ENCODE results near the gene KCNMA1. TPM values are rescaled to one million over a fixed set of nuclear protein-coding genes. Genes with fewer than 3 reads are reported as not detected.

KCNMA1 gene
- total and polyA plus RNA-seq, 2 donors (not counting 1 experiment from before 2014, with no cell fraction given) = 0.82 to 3.1 TPM

- no peaks in the 10 kb centered on the region for H3K36me3 ChIP-seq (replicated peaks in 1 of 2; ENCODE audit: control extremely low read depth in 1 of 2, control insufficient read depth in 1 of 2, extremely low read depth in 1 of 2, insufficient read depth in 2 of 2, low read length in 1 of 2)
- TF ChIP-seq EZH2 (IDR thresholded peaks at IDR 0.05; ENCODE audit: borderline replicate concordance, insufficient read depth, low read depth, low read length, poor library complexity, severe bottlenecking) (no peak), CTCF (IDR thresholded peaks at IDR 0.05) (no peak)
- DNase-seq (no peak), ATAC-seq (ENCODE audit: low read depth) (no peak)
- H3K27ac ChIP-seq (ENCODE audit: low read length in 2 of 2) = no peak overlapping the region
- CTCF ChIA-PET = no interaction called here
- H3K9me3 ChIP-seq (ENCODE audit: control extremely low read depth in 1 of 3, control insufficient read depth in 2 of 3, insufficient read depth in 1 of 3, low read length in 2 of 3) = no peaks in the 10 kb centered on the region
- no peaks in the 10 kb centered on the region for H4K20me1 ChIP-seq (ENCODE audit: control insufficient read depth, insufficient read depth, low read length, poor library complexity, severe bottlenecking)
- Mint-ChIP-seq H3K27me3 (no peaks in the 10 kb centered on the region), H3K27ac (no peak overlapping the region), H3K4me1 (no peaks in the 10 kb centered on the region), H3K4me3 (no peak overlapping the region), H3K9me3 (ENCODE audit: insufficient read depth) (no peaks in the 10 kb centered on the region)
- 86% methylated on average over 4 of the region's 4 CpGs for WGBS (ENCODE audit: insufficient coverage)
- intact Hi-C loops (cut with micrococcal nuclease) = no loop called here
- H3K79me2 ChIP-seq (ENCODE audit: control insufficient read depth, insufficient read depth, low read length) = no peaks in the 10 kb centered on the region
- H2AFZ ChIP-seq (ENCODE audit: insufficient read depth, low read depth, low read length, poor library complexity, severe bottlenecking) = no peak overlapping the region
- H3K27me3 ChIP-seq (replicated peaks in 1 of 4; ENCODE audit: control extremely low read depth in 1 of 4, control insufficient read depth in 3 of 4, insufficient read depth in 4 of 4, low read length in 3 of 4) = no peaks in the 10 kb centered on the region
- no peak overlapping the region for H3K9ac ChIP-seq (ENCODE audit: low read length)
- POLR2A ChIA-PET = no interaction called here
- peaks cover 0 to 6% of the 10 kb centered on the region in 2 donors for H3K4me1 ChIP-seq (ENCODE audit: control insufficient read depth in 2 of 2, insufficient read depth in 2 of 2, low read length in 2 of 2)
- H3K4me2 ChIP-seq (replicated peaks; ENCODE audit: low read depth, low read length, poor library complexity, severe bottlenecking) = no peak overlapping the region
- H3K4me3 ChIP-seq (ENCODE audit: control extremely low read depth in 1 of 5, extremely low read depth in 1 of 5, insufficient read depth in 1 of 5, low read depth in 2 of 5, low read length in 4 of 5) = no peak overlapping the region
Observed at GRCh38 chr10:77582710-77583115, 54.9 kb downstream of the KCNMA1 start.

- Histone ChIP-seq H3K79me2 (ENCODE audit: control insufficient read depth, insufficient read depth, low read length) (no peaks in the 10 kb centered on the region), H3K4me1 (ENCODE audit: control insufficient read depth in 2 of 2, insufficient read depth in 2 of 2, low read length in 2 of 2) (peaks cover 0 to 6% of the 10 kb centered on the region in 2 donors), H3K9me3 (ENCODE audit: control extremely low read depth in 1 of 3, control insufficient read depth in 2 of 3, insufficient read depth in 1 of 3, low read length in 2 of 3) (no peaks in the 10 kb centered on the region), H3K4me2 (replicated peaks; ENCODE audit: low read depth, low read length, poor library complexity, severe bottlenecking) (no peak overlapping the region), H3K9ac (ENCODE audit: low read length) (no peak overlapping the region), H2AFZ (ENCODE audit: insufficient read depth, low read depth, low read length, poor library complexity, severe bottlenecking) (no peak overlapping the region), H3K27ac (ENCODE audit: low read length in 2 of 2) (no peak overlapping the region), H3K36me3 (replicated peaks in 1 of 2; ENCODE audit: control extremely low read depth in 1 of 2, control insufficient read depth in 1 of 2, extremely low read depth in 1 of 2, insufficient read depth in 2 of 2, low read length in 1 of 2) (no peaks in the 10 kb centered on the region), H3K27me3 (replicated peaks in 1 of 4; ENCODE audit: control extremely low read depth in 1 of 4, control insufficient read depth in 3 of 4, insufficient read depth in 4 of 4, low read length in 3 of 4) (no peaks in the 10 kb centered on the region), H4K20me1 (ENCODE audit: control insufficient read depth, insufficient read depth, low read length, poor library complexity, severe bottlenecking) (no peaks in the 10 kb centered on the region), H3K4me3 (ENCODE audit: control extremely low read depth in 1 of 5, extremely low read depth in 1 of 5, insufficient read depth in 1 of 5, low read depth in 2 of 5, low read length in 4 of 5) (no peak overlapping the region)
- Mint-ChIP-seq H3K27ac (no peak overlapping the region), H3K9me3 (ENCODE audit: insufficient read depth) (no peaks in the 10 kb centered on the region), H3K4me1 (no peaks in the 10 kb centered on the region), H3K27me3 (no peaks in the 10 kb centered on the region), H3K4me3 (no peak overlapping the region)
- TF ChIP-seq EZH2 (IDR thresholded peaks at IDR 0.05; ENCODE audit: borderline replicate concordance, insufficient read depth, low read depth, low read length, poor library complexity, severe bottlenecking) (no peak), CTCF (IDR thresholded peaks at IDR 0.05) (no peak)
- intact Hi-C loops (cut with micrococcal nuclease) = no loop called here
- CTCF ChIA-PET = no interaction called here
- WGBS (ENCODE audit: insufficient coverage) = 100% methylated on average over 3 of the region's 4 CpGs
- no peak for DNase-seq
- POLR2A ChIA-PET = no interaction called here
- no peak for ATAC-seq (ENCODE audit: low read depth)
Observed at GRCh38 chr10:77581738-77582137, 55.9 kb downstream of the KCNMA1 start.

Data from B cell (primary cell).